ENCODE results near the gene TXNDC11.

TXNDC11 gene

DNA sequence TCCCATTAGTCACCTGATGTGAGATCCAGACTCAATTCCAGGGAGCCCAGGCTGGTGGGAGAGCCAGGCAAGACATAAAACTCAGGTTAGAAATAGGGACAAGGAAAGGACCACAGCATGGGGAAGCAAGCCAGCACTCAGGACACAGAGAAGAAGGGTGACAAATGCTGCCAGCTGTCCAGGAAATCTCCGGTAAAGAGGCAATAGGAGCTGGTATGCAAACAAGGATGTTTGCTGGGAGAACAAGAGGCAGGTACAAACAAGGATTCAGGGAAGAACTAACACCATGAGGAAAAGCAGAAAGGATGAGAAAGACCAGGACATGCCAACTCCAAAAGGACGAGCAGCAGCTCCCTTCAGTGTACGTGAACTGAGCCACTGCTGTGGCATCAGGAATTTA lies 10.2 kb upstream of the TXNDC11 start:
- no peak for DNase-seq

DNA sequence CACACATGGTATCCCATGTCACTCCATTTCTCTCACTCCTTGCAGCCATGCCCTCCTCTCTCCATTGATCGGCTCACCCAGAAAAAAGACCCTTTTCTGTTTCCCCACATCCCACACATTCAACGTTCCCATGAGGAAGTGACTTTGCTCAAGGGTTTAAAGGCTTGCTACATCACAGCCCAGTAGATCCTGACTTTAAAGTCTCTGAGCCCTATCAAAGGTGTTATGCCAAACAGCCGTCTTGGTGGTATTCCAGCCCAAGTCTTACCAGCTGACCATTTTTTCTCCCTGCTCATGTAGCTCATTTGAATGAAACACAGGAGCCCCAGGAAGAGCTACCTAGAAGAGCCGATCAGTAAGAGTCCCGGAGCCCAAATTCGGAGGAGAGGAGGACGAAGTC lies 7.4 kb upstream of the TXNDC11 start:
- DNase-seq = no peak

GRCh38 chr16:11748404-11749254 lies 6.0 kb upstream of the TXNDC11 start:
- no peak for DNase-seq

GRCh38 chr16:11747949-11748403 lies 5.3 kb upstream of the TXNDC11 start:
- no peak for DNase-seq

GRCh38 chr16:11744075-11744470 lies 1.4 kb upstream of the TXNDC11 start:
- no peak for DNase-seq

DNA sequence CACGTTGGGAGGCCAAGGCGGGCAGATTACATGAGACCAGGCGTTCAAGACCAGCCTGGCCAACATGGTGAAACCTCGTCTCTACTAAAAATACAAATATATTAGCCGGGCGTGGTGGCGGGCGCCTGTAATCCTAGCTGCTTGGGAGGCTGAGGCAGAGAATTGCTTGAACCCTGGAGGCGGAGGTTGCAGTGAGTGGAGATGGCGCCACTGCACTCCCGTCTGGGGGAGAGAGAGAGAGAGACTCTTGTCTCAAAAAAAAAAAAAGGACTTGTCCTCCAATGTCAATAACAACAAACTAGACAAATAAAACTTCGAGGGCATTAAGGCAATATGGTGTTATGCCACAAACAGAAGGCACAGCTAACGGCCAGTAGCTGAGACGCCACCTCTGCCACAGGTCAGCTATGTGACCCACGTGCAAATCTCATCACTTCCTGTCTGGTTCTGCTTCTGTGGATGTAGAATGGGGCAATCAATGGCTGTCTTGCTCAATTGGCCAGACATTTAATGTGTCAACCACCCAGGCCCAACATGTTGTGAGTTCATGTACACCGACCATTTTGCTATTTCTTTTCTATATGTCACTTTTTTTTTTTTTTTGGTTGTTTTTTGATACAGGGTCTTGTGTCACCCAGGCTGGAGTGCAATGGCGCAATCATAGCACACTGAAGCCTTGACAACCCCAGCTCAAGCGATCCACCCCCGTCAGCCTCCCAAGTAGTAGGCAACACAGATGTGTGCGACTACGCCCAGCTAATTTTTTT lies 834 bp upstream of the TXNDC11 start:
- no peak for DNase-seq

DNA sequence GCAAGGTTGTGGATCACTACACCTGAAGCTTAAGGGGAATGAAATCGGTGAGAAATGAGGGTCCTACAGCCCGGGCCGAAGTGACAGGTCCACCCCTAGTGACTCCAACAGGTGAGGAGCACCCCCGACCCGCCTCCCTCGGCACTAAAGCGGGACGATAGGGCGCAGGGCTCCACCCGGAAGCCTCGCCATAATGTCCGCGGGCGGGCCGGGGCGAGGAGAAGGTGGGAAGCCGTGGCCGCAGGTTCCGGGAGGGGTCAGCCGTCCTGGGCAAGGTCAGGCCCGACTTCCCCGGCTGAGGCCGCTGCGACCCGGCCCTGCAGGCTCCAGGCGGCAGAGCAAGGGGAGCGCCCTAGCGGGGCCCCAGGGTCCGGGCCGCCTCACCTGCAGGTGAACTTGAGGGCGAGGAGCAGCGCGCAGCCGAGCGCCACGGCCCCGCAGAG lies 543 bp downstream of the TXNDC11 start:
- no peak for DNase-seq

DNA sequence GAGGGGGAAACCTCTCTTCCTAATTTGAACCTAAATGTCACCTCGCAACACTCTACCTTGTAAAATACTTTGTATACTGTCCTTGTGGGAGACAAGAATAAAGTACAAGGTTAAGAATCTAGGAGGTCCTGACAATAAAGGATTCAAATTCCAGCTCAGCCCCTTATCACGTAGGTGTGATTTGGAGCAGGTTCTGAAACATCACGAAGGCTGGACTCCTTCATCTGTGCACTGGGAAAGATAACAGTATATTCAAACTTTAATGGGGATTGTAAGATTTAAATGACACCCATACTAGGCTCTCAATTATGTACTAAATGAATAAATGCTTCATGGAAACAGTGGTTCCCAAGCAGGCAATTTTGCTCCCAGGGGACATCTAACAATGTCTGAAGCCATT lies 2.1 kb downstream of the TXNDC11 start:
- DNase-seq = no peak

DNA sequence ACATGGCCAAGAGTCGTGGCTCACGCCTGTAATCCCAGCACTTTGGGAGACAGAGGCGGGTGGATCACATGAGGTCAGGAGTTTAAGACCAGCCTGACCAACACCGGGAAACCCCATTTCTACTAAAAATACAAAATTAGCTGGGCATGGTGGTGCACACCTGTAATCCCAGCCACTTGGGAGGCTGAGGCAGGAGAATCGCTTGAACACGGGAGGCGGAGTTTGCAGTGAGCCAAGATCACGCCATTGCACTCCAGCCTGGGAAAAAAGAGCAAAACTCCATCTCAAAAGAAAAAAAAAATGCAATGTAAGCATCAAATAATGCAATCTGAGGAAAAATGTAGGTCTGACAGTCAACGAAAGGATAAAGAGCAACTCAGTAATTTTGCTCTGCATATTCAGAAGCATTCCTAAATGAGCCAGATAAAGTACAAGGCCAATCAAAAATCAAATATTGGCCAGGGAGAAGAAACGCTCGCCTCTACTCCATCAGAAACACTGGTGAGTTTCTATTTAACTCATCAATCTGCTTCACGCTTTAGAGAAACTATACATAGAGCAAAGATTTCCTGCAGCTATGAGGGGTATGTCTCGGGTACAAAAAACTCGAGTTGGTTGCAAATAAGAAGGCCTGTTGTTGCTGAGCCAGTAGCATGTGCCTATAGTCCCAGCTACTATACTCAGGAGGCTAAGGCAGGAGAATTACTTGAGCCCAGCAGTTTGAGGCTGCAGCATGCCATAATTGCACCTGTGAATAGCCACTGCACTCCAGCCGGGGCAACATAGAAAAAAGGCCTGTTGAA lies 3.7 kb downstream of the TXNDC11 start:
- DNase-seq = no peak

- no peak for DNase-seq
Measured at GRCh38 chr16:11737713-11738112, 4.9 kb downstream of the TXNDC11 start.

GRCh38 chr16:11736903-11737302 lies 5.8 kb downstream of the TXNDC11 start:
- DNase-seq = no peak

GRCh38 chr16:11735787-11736186 lies 6.9 kb downstream of the TXNDC11 start:
- DNase-seq = no peak

DNA sequence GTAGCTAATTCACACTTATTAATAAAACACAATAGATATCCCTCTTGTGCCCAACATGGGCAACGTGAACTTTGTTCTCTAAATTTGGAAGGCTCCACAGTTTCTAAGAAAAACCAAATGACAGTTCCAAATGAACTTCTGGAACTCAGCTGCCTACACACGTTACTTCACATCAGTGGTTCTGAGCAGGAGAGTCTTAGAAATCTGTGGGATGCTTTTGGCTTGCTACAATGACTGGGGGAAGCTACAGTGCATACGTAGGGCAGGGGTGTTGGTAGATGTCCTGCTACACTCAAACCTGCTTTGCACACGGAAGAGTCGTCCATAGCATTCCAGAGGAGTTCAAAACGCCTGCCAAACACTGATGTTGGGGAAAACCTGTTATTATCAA lies 8.0 kb downstream of the TXNDC11 start:
- no peak for DNase-seq

DNA sequence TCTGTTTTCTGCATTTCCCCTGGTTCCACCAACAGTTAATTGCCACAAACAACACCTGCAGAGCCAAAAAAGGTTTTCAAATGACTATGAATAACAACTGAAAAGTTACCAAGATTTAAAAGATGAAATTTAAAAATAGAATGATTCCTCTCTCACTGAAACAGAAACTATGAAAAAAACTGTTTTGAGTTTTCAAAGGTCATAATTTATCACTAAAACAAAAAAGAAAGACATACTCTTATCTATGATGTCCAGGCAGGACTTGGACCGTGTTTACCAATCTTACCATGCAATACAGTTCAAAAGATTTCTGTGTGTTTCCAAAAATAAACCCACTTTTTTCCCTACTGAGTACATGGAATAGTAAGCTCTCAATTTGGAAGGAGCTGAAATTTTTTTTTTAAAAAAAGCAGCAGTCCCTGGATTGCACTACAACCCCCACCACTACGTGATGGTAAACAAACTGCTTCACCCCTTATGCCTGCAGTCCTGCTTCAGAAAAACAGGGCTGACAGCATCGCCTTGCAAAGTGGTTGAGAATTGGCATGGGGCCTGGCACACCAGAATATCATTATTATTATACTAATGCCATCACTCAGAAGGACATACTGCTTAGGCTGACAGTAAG lies 8.5 kb downstream of the TXNDC11 start:
- no peak for DNase-seq

GRCh38 chr16:11731222-11731621 lies 11.4 kb downstream of the TXNDC11 start:
- no peak for DNase-seq

- DNase-seq = no peak
Measured at GRCh38 chr16:11729787-11730186, 12.9 kb downstream of the TXNDC11 start.

DNA sequence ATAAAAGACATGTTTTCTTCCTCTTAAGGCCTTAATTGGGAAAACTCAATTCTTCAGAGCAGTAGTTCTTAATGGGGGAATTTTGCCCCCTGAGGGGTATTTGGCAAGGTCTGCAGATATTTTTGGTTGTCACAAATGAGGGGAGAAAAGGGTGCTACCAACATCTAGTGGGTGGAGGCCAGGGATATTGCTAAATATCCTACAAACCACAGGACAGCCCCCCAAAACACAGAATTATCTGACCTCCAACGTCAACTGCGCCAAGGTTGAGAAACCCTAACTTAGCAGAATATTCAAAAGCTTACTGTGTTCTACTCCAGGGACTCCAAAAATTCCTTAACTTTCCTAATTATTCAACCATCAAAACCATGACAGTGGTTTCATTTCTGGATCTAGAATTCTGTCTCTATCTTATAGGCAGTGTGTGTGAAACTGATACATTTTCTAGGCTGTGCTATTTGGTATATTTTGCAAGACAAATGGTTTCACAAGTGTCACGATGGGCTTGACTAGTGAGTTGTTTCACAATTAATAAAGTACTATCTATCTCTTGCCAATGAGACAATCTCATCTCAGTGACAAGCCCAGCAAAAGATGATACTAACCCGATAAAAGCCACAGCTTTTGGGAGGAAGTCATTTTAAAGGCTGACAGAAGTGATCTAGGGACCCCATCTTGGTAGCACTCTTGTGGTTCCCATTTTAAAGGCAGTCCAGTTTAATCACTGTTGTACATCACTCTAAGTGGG lies 14.7 kb downstream of the TXNDC11 start:
- DNase-seq = no peak

DNA sequence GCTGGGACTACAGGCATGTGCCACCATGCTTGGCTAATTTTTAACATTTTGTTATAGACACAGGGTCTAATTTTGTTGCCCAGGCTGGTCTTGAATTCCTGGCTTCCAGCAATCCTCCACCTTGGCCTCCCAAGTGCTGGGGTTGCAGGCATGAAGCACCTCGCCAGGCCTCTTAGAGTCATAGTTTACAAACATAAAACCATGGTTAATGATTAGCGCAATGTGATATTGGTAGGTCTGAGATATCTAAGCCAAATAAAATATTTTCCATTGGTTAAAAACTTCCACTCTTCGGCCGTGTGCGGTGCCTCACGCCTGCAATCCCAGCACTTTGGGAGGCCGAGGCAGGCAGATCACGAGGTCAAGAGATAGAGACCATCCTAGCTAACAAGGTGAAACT lies 16.6 kb downstream of the TXNDC11 start:
- DNase-seq = no peak

GRCh38 chr16:11725457-11725856 lies 17.2 kb downstream of the TXNDC11 start:
- DNase-seq = no peak

GRCh38 chr16:11722468-11722808 lies 20.2 kb downstream of the TXNDC11 start:
- no peak for DNase-seq

- no peak for DNase-seq
Measured at GRCh38 chr16:11721781-11722467, 20.7 kb downstream of the TXNDC11 start.

GRCh38 chr16:11719762-11720161 lies 22.9 kb downstream of the TXNDC11 start:
- DNase-seq = no peak

Measured in GOT3 (cell line).